GM13977 (cell line): ENCODE data around the gene CGN.

Experiments used
- DNase-seq: peaks from one replicate; pipeline ENCODE4 v3.0.0; 2012; ENCODE audit warnings: low spot score
- CTCF ChIP-seq: IDR thresholded peaks from 2 replicates; pipeline ENCODE4 v1.5.1; 2012; ENCODE audit warnings: mild to moderate bottlenecking, control low read depth; ENCODE audit not compliant: insufficient read depth; ENCODE audit errors: extremely low read depth, missing control alignments
- in situ Hi-C: fragments of 300-500 bp; cut with MboI; formaldehyde crosslinking; loops from one replicate; pipeline ENCODE4 v1.12.0; 2022; ENCODE audit warnings: low sequenced_read_pairs, low pct_unique_long_range_greater_than_20kb, mixed read lengths, inconsistent platforms; ENCODE audit not compliant: unreplicated experiment

CGN gene

DNA sequence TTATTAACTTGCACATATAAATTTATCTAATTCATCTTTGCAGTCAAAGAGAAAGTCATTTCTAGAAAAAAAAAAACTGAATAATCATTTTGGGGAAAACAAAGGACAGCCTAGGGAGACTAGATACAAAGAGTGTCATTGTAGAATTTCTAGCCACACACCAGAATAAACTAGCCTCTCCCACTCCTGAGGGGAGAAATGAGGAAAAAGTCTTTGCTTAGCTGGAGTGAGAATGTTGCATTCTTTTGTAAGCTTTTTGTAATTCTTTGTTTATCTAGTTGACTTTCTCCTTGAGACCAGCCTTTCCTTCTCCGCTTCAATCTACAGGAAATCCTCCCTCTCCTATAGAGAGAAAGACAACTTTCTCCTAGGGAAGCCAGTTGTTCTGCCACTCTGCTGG, 15.9 kb upstream of the CGN start:
- TF ChIP-seq CTCF: no peak
- no peak for DNase-seq
- in situ Hi-C loops: no loop called here

DNA sequence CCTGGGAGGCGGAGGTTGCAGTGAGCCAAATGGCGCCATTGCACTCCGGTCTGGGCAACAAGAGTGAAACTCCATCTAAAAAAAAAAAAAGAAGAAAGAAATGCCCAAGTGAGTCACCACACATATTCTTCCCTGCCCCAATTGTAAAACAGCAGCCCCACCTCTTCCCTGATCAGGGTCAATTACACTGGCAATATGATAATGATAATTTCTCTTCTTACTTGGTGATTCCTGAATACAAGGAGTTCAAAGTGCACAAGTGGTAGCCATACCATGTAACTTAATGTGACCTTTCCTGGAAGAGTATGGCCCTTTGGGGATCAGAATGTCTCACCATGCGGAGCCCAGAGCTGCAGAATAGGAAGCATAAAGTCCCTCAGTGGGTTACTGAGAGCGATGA, 11.8 kb upstream of the CGN start:
- no peak for TF ChIP-seq CTCF
- in situ Hi-C loops: no loop called here
- no peak for DNase-seq

DNA sequence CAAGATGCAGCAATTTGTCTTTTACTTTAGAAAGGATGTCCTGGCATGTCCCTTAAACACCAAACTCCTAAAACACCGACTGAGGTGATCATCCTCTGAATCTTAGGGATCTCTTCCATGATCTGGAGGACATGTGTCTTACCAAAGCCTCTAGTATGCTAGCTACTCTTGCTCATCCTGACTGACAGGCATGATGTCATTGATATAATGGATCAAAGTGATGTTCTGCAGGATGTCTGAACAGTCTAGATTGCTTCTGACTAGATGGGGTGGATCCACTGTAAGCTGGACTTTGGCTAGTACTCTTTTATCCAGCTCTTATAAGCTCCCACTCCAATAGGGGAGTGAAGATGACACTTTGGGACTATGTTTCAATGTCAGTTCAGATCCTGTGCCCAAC, 11.3 kb upstream of the CGN start:
- in situ Hi-C loops: no loop called here
- TF ChIP-seq CTCF: no peak
- DNase-seq: no peak

DNA sequence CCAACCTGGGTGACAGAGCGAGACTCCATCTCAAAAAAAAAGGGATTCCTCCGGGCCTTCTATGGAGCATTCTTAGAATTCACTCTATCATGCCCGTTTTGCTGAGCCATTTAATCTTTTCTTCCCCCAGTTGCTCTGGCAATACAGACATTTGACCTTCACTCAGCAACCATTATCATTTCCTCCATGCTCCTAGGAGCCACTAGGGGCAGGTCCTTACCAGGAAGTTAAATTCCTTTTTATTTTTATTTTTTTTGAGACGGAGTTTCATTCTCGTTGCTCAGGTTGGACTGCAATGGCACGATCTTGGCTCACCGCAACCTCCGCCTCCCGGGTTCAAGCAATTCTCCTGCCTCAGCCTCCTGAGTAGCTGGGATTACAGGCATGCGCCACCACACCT, 9.7 kb upstream of the CGN start:
- in situ Hi-C loops: no loop called here
- TF ChIP-seq CTCF: no peak
- no peak for DNase-seq

DNA sequence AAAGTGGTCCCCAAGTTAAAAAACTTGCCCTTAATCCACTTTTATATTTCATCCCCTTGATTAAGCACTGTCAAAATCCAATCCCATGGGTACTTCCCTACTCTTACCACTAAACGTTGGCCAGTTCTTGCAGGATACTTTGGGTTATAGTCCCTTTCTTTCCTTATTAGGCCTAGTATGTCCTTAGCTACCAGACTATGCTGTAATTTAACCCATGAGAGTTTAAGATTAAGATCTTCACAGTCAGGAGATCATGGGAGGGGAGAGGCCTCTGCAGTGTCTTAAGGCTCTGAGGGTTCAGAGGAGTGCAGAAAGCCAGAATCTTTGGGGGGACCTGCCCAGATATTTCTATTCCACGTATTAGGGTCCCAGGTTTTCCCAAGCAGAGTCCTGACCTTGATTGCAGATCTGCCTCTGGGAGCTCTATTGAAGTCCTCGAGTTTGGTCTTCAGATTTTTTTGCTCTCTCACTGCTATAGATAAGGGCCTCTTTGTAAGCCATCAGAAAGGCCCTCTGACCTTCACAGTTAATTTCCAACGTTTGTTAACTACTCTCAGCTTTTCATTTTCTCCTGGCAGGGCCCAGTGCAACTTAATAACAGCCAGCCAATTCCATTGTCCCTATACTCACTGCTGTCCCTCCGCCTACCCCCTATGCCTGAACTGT, 9.0 kb upstream of the CGN start:
- DNase-seq: no peak
- TF ChIP-seq CTCF: no peak
- in situ Hi-C loops: no loop called here

GRCh38 chr1:151502859-151503780, 8.1 kb upstream of the CGN start:
- no peak for TF ChIP-seq CTCF
- DNase-seq: no peak
- in situ Hi-C loops: no loop called here
